HEK293T (cell line): ENCODE results near the gene RHBDL3.

Experiments
- CTCF ChIA-PET: fragments of 350-600 bp; formaldehyde crosslinking; extraction: SDS; loops from one replicate; lab custom pipeline; 2021; ENCODE audit warnings: antibody characterized with exemption, inconsistent platforms; lab: Yijun Ruan, JAX
- POLR2A ChIA-PET: fragments of 350-600 bp; formaldehyde crosslinking; extraction: SDS; loops from one replicate; lab custom pipeline; 2020; ENCODE audit warnings: antibody characterized with exemption, inconsistent platforms; lab: Yijun Ruan, JAX
- DNase-seq: peaks from one replicate; pipeline ENCODE4 v3.0.0; 2012; ENCODE audit warnings: mixed read lengths; ENCODE audit errors: extremely low spot score
- ARNT ChIP-seq: fragments of 450-650 bp; IDR thresholded peaks from 2 replicates; pipeline ENCODE4 v1.6.1; 2017; ENCODE audit warnings: mild to moderate bottlenecking
- BHLHE40 ChIP-seq: fragments of 450-650 bp; IDR thresholded peaks from 2 replicates; pipeline ENCODE4 v1.6.1; 2016; ENCODE audit warnings: mild to moderate bottlenecking, moderate library complexity, borderline replicate concordance
- CTBP1 ChIP-seq: fragments of 450-650 bp; IDR thresholded peaks from 2 replicates; pipeline ENCODE4 v1.6.1; 2016; ENCODE audit warnings: borderline replicate concordance
- ELF4 ChIP-seq: fragments of 450-650 bp; IDR thresholded peaks from 2 replicates; pipeline ENCODE4 v1.6.1; 2017; ENCODE audit warnings: antibody characterized with exemption
- FOXA1 ChIP-seq: fragments of 450-650 bp; IDR thresholded peaks from 2 replicates; pipeline ENCODE4 v1.6.1; 2016; ENCODE audit warnings: mild to moderate bottlenecking
- FOXK2 ChIP-seq: fragments of 450-650 bp; IDR thresholded peaks from 2 replicates; pipeline ENCODE4 v1.6.1; 2016; ENCODE audit warnings: mild to moderate bottlenecking
- FOXM1 ChIP-seq: fragments of 450-650 bp; IDR thresholded peaks from 2 replicates; pipeline ENCODE4 v1.6.1; 2017; ENCODE audit warnings: mild to moderate bottlenecking, borderline replicate concordance
- HDGF ChIP-seq: fragments of 450-650 bp; IDR thresholded peaks from 2 replicates; pipeline ENCODE4 v1.6.1; 2017; ENCODE audit warnings: antibody characterized with exemption, borderline replicate concordance
- L3MBTL2 ChIP-seq: fragments of 450-650 bp; conservative IDR thresholded peaks from 2 replicates; pipeline ENCODE4 v1.6.1; 2016; ENCODE audit warnings: mild to moderate bottlenecking
- LEF1 ChIP-seq: fragments of 450-650 bp; IDR thresholded peaks from 2 replicates; pipeline ENCODE4 v1.6.1; 2017; ENCODE audit warnings: mild to moderate bottlenecking, borderline replicate concordance
- NFRKB ChIP-seq: fragments of 450-650 bp; IDR thresholded peaks from 2 replicates; pipeline ENCODE4 v1.6.1; 2016; ENCODE audit warnings: mild to moderate bottlenecking, moderate library complexity
- SP1 ChIP-seq: fragments of 450-650 bp; IDR thresholded peaks from 2 replicates; pipeline ENCODE4 v1.6.1; 2017
- SUZ12 ChIP-seq: fragments of 450-650 bp; IDR thresholded peaks from 2 replicates; pipeline ENCODE4 v1.6.1; 2016; ENCODE audit warnings: mild to moderate bottlenecking
- TARDBP ChIP-seq: fragments of 450-650 bp; IDR thresholded peaks from 2 replicates; pipeline ENCODE4 v1.6.1; 2016
- ZNF384 ChIP-seq: fragments of 450-650 bp; IDR thresholded peaks from 2 replicates; pipeline ENCODE4 v1.6.1; 2016
- TF ChIP-seq, protein P1 (sequence below): fragments of 450-650 bp; IDR thresholded peaks from 2 replicates; pipeline ENCODE4 v1.6.1; 2016

Gene RHBDL3

DNA sequence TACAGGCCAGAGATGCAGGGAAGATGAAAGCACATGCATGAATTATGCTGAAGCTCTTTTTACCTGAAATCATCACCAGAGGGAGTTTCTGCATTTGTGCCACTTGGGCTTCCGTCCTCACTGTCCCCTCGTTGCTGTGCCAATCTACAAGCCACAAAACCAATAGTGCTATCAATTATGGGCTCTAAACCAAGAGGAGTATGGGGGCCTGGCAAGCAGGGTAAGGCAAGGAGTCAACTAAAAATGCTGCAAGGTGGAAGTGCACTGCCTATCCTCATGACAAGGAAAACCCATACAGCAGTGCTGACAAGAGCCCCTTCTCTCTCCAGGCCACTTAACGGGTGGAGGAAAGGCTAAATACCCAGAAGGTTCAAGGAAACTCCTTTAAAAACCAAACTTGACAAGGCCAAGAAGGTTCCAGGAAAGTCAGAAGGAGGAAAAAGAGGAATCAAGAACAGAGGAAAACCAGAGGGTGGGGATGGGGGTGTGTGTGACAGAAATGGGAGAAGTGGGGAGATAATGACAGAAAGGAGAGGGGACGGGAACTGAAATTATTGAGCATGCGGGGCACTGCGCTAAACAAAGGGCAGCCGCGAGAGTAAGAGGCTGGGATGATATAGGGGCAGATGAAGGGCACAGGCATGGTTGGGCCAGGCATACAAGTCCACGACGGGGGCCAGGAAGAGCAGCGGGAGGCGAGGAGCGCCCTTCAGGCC lies 75.7 kb downstream of the RHBDL3 start:
- TF ChIP-seq ELF4 (no peak), L3MBTL2 (no peak), ARNT (no peak), SUZ12 (no peak), NFRKB (no peak), LEF1 (no peak), SP1 (no peak), TARDBP (no peak)
- TF ChIP-seq, protein P1, sequence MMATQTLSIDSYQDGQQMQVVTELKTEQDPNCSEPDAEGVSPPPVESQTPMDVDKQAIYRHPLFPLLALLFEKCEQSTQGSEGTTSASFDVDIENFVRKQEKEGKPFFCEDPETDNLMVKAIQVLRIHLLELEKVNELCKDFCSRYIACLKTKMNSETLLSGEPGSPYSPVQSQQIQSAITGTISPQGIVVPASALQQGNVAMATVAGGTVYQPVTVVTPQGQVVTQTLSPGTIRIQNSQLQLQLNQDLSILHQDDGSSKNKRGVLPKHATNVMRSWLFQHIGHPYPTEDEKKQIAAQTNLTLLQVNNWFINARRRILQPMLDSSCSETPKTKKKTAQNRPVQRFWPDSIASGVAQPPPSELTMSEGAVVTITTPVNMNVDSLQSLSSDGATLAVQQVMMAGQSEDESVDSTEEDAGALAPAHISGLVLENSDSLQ = no peak
- no peak for DNase-seq
- ChIA-PET CTCF (interaction anchor here (0.7 kb wide), 1 partner anchor 43 kb away, joined by 9 read pairs; no protein-coding TSS in a partner anchor), POLR2A (interaction anchor here (0.9 to 1.5 kb wide), 6 partner anchors 13 to 47 kb away, joined by 3 to 5 read pairs (median 3); no protein-coding TSS in a partner anchor)

GRCh38 chr17:32341857-32342602 lies 76.4 kb downstream of the RHBDL3 start, which contains the start of gene C17orf75:
Gene C17orf75 (minus strand): TSS chr17:32342173. CDS start chr17:32342139, 34 bp downstream.
- peak; percentile 68 for DNase-seq
- no peak for TF ChIP-seq BHLHE40
- peak; percentile 60; the same call in 1 of the 2 replicates for TF ChIP-seq ARNT
- no peak for TF ChIP-seq ZNF384
- no peak for TF ChIP-seq FOXK2
- 0 out of 2 replicates have a peak, but pooled peaks have one; percentile 33 for TF ChIP-seq LEF1
- peak; percentile 40; the same call in 1 of the 2 replicates for TF ChIP-seq FOXM1
- no peak for TF ChIP-seq SP1
- no peak for TF ChIP-seq TARDBP
- TF ChIP-seq SUZ12 = no peak
- TF ChIP-seq, protein P1 = no peak
- TF ChIP-seq ELF4 = no peak
- peak; percentile 80; the same call in 1 of the 2 replicates for TF ChIP-seq CTBP1
- TF ChIP-seq L3MBTL2 = peak; percentile 43; the same call in 1 of the 2 replicates
- TF ChIP-seq FOXA1 = no peak
- no peak for TF ChIP-seq HDGF
- 0 out of 2 replicates have a peak, but pooled peaks have one; percentile 34 for TF ChIP-seq NFRKB
- ChIA-PET CTCF (no interaction called here), POLR2A (interaction anchor here (0.6 to 1.5 kb wide), 5 partner anchors 9 to 43 kb away, joined by 3 to 5 read pairs (median 3); no protein-coding TSS in a partner anchor)

DNA sequence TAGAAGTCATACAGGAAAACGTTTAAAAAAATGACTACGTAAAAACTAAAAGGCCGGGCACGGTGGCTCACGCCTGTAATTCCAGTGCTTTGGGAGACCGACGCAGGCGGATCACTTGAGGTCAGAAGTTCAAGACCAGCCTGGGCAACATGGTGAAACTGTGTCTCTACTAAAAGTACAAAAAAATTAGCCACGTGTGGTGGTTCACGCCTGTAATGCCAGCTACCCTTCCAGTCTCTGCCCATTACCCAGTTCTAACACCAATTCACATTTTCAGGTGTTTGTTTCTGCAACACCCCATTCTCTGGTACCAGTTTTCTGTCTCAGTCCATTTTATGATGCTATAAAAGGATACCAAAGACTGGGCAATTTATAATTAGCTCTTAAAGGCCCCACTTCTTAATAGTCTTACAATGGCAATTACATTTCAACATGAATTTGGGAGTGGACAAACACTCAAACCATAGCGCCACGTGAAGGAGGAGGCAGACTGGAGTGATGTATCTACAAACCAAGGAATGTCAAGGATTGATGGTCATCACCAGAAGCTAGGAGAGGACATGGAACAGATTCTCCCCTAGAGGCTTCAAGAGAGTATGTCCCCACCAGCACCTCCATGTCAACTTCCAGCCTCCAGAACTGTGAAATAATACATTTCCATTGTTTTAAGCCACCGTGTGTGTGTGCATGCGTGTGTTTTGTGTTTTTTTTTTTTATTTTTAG lies 77.1 kb downstream of the RHBDL3 start:
- TF ChIP-seq SUZ12 (no peak), BHLHE40 (no peak), L3MBTL2 (no peak), CTBP1 (no peak)
- DNase-seq = no peak
- ChIA-PET CTCF (no interaction called here), POLR2A (interaction anchor here (0.6 to 1.5 kb wide), 3 partner anchors 8 to 22 kb away, joined by 3 to 5 read pairs (median 4); no protein-coding TSS in a partner anchor)

DNA sequence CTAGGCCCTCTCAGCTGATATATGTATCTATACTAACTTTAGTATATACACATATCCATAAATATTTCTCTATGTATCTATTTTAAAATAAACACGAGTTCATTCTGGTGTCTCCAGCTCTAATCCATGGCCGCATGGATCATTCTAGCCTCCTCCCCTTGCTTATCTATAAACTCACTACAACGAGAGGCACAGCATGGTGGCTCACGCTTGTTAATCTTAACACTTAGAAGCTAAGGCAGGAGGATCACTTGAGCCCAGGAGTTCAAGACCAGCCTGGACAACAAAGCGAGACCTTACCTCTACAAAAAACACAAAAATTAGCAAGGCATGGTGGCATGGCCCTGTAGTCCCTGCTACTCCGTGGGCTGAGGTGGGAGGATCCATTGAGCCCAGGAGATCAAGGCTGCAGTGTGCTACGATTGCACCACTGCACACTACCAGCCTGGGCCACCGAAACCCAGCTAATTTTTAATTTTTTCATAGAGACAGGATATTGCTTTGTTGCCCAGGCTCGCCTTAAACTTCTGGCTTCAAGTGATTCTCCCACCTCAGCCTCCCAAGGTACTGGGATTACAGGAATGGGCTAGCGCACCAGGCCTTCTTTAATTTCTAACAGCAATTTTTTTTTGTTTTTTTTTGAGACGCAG lies 80.4 kb downstream of the RHBDL3 start:
- ChIA-PET CTCF (no interaction called here), POLR2A (interaction anchor here (1.3 kb wide), 1 partner anchor 98 kb away, joined by 4 read pairs; the partner anchor contains the start of gene PSMD11)
- no peak for DNase-seq

More for the DNA sequence above, 80.4 kb downstream of the RHBDL3 start:
- TF ChIP-seq ELF4 (no peak), HDGF (no peak), FOXA1 (no peak), TARDBP (no peak), FOXM1 (no peak), SP1 (no peak), BHLHE40 (no peak), SUZ12 (no peak), FOXK2 (no peak), ZNF384 (no peak), ARNT (no peak), CTBP1 (no peak), NFRKB (no peak), L3MBTL2 (no peak), LEF1 (no peak)
- TF ChIP-seq, protein P1 = no peak
